ENCODE measurements around the gene CAMK2A.

GRCh38 chr5:150224483-150225027, 65.0 kb downstream of the CAMK2A start:
- TF ChIP-seq EZH2 (IDR thresholded peaks at IDR 0.05; ENCODE audit: low read length, missing control alignments) (no peak), CTCF (conservative IDR thresholded peaks at IDR 0.05 in 1 of 2, IDR thresholded peaks at IDR 0.05 in 1 of 2; ENCODE audit: low read depth in 1 of 2, low read length in 2 of 2) (no peak)

Measured in fibroblast of lung (primary cell).